Ureter (tissue), 1 donor: Measurements from ENCODE around the gene PNO1. TPM values are rescaled to one million over a fixed set of nuclear protein-coding genes. Genes with fewer than 3 reads are reported as not detected.
"Not testable (repeated sequence)": the region's sequence is repeated elsewhere in the genome, so short reads cannot be mapped to it uniquely, and the experiment has no call there.

Experiments
- DNase-seq: peaks from one replicate; pipeline ENCODE4 v3.0.0-alpha.2; 2020; ENCODE audit warnings: low spot score
- total RNA-seq: library from RNA; stranded (reverse); gene quantifications from one replicate; pipeline ENCODE4 v1.2.4, GENCODE V29; 2023
- donor health status: DM: yes; HTN: yes; CAD: no.

Gene PNO1
- total RNA-seq, 1 donor from 2014 or later, result 21.4 TPM

GRCh38 chr2:68157002-68157401 lies 686 bp upstream of the PNO1 start:
- DNase-seq, result no peak

- no peak for DNase-seq
These were observed 403 bp downstream of the PNO1 start for GRCh38 chr2:68158134-68158447.

- no peak for DNase-seq
These were observed 6.0 kb downstream of the PNO1 start for GRCh38 chr2:68163641-68164040.

DNA sequence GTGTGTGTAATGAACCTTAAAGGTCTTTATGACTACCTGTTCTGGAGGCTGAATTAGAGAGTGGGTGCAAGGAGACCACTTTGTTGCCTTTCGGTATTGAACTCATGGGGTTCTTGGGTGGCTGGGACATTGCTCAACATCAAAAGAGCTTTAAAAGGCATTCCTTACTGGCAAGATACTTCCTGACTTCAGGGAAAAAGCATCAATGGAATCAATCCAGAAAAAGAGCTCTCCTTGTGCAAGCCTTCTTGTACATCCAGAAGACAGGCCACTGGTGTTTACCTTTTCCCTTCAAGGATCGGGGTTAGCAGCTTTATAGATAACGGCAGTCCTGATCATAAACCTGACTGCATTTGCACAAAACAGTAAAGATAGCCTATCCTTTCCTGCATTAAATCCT lies 9.5 kb downstream of the PNO1 start:
- no peak for DNase-seq

GRCh38 chr2:68169308-68169707 lies 11.6 kb downstream of the PNO1 start:
- DNase-seq, result no peak

DNA sequence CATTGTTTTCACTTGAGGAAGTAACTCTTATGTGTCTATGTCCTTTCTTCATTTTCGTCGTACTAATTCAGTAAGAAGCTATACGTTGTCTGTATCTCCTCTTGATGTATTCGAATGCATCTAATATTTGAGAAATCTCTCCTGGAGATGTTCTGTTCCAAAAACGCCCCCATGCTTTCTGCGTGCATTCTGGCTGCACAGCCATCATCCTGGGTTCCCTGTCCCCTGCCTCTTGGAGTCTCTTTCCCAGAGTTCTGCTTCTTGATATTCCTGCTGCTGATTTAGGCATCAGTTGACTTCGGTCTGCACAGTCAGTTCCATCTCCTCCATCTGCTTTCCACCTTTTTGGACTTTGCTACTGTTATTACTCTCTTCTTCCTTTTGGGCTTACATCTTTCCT lies 13.5 kb downstream of the PNO1 start:
- no peak for DNase-seq

- DNase-seq, result no peak
These were observed 14.0 kb downstream of the PNO1 start for GRCh38 chr2:68171684-68172083.

DNA sequence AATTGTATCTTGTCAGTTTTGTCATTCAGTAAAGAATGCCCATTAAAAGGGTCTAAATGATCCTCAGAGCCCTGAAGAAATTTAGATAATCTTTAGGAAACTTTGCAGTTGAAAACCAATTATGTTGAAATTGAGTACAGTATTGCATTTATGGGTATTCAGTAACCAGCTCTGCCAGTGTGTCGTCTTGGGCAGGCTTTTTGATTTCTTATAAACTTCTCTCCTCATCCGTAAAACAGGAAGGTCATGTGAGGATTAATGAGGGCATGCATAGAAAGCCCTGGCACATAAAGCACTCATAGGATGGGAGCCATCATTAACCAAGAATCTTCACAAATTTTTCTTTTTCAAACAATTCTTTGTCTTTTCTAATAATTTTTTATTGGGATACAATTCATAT lies 14.8 kb downstream of the PNO1 start:
- DNase-seq, result no peak

DNA sequence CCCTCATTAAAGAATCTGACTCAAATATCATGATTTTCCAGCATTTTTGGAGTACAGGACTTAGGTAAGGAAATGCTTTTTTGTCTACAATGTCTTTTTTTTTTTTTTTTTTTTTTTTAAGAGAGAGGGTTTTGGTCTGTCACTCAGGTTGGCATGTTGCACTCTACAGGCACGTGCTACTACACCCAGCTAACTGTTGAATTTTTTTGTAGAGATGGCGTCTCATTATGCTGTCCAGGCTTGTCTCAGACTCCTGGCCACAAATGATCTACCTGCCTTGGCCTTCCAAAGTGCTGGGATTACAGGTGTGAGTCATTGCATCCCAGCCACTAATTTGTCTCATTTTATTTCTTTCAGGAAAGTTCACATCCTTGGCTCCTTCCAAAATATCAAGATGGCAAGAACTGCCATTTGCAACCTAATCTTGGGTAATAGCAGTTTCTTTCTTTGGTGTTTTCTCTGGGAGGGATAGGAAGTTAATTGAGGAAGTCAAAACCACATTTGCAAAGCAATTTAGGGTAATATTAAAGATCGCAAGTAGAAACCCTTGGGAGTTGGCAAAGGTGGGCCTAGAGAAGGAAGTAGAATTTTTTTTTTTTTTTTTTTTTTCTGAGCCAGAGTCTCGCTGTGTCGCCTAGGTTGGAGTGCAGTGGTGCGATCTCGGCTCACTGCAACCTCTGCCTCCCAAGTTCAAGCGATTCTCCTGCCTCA lies 15.5 kb downstream of the PNO1 start:
- DNase-seq, result no peak

DNA sequence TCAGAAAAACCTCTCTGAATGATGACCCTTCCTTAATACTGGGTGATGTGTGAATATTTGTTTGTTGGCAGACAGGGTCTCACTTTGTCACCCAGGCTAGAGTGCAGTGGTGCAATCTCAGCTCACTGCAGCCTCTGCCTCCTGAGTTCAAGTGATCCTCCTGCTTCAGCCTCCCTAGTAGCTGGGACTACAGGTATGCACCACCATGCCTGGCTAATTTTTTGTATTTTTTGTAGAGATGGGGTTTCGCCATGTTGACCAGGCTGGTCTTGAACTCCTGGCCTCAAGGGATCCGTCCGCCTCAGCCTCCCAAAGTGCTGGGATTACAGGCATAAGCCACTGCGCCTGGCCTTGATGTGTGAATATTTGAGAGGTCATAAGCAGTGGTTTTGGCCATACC lies 17.5 kb downstream of the PNO1 start:
- not testable (repeated sequence) for DNase-seq

- no peak for DNase-seq
These were observed 19.0 kb downstream of the PNO1 start for GRCh38 chr2:68176657-68177056.

DNA sequence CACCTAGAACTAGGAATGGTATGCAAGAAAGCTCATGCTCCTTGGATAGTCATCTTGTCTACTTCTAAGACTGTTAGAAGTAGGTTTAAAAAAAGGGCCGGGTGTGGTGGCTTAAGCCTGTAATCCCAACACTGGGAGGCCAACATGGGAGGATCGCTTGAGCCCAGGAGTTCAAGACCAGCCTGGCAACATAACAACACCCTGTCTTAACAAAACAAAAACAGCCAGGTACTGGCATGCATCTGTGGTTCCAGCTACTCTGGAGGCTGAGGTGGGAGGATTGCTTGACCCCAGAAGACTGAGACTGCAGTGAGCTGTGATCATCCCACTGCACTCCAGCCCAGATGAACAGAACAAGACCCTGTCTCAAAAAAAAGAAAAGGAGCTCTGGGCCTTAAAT lies 19.9 kb downstream of the PNO1 start:
- no peak for DNase-seq

DNA sequence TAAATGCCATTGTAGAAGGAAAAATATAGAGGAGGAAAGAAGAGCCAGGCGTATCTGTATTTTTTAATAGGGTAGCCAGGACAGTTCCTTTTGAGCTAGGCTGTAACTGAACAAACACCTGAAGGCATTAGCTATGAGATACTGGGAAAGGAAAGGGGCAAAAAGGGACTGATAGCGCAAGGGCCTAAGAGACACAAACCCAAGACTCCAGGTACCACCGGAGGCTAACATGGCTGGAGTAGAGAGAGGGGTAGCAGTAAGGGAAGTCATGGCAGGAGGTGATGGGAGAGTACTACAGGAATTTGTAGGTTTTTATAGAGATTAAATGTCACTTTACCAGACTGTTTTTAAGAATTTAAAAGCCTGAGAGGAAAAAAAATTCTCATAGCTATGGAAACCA lies 20.7 kb downstream of the PNO1 start:
- no peak for DNase-seq

DNA sequence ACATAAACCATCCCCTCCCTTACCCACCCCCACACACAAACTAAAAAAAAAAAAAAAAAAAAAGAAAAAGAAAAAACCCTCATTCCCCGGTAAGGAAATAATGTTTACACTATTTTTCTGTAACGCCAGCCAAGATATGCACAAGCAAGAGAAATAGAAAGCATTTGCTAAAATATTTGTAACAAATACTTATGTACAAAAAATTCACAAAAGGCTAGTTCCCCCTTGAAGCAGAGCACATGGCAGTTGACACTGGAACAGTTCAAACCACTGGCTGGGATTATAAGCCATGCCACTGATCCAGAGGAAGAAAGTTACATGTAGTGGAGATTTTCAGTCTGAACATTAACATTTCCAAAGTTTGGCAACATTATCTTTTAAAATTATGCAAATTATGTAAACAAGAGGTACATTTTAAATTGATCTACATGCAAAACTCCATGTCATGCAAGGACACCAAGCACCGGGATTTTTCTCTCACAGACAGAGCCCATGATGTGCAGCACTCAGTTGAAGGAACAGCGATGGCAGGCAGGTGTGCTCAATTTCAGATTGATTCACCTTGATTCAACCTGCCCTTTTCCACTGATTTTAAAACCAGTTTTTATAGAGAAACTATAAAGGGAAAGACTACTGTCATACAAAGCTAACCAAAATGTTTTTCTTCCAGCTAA lies 21.4 kb downstream of the PNO1 start:
- no peak for DNase-seq

- DNase-seq, result no peak
These were observed 25.2 kb downstream of the PNO1 start for GRCh38 chr2:68182902-68183301.

DNA sequence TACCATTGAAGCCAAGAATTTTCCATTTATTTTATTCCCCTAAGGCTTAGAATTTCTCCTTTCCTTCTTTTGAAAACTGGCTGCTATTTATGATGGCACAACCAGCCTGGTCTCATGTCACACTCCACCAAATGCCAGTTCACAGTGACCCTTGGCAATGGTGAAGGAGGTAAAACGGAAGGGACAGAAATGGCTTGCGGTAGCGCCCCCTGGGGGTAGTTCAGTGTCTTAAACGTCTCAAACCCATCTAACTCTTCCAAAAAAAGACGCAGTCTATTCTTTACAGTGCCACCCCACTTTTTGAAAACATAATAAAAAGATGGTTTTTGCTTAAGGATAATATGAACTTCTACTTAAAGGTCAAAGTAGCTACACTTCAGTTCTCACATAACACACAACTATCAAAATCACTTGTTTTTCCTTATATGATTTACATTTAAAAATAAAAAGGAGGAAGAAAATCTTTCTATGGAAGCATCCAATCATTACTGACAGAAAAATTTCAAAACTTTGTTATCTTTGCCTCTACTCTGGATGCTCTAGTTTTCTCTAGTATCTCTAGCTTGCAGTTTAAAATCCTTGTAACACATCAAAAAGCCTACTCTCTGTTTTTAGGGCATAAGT lies 28.0 kb downstream of the PNO1 start:
- no peak for DNase-seq

- DNase-seq, result no peak
These were observed 29.6 kb downstream of the PNO1 start for GRCh38 chr2:68187329-68187728.

DNA sequence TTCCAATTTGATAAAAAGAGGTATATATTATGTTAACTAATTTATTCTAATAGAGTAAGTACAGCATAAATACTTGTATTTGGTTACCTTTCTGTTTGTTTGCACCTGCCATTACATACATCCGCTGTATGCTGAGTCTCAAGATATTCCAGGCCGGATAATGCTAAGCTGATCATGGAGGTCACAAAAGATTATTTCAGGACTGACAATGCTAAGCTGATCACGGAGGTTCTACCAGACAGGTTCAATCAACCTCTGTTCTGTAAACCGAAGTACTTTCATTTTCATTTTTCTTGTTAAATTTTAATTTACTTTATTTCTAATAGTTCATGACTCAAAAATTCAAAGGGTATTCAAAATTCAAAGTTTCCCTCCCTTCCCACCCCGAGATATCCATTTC lies 31.1 kb downstream of the PNO1 start:
- no peak for DNase-seq

DNA sequence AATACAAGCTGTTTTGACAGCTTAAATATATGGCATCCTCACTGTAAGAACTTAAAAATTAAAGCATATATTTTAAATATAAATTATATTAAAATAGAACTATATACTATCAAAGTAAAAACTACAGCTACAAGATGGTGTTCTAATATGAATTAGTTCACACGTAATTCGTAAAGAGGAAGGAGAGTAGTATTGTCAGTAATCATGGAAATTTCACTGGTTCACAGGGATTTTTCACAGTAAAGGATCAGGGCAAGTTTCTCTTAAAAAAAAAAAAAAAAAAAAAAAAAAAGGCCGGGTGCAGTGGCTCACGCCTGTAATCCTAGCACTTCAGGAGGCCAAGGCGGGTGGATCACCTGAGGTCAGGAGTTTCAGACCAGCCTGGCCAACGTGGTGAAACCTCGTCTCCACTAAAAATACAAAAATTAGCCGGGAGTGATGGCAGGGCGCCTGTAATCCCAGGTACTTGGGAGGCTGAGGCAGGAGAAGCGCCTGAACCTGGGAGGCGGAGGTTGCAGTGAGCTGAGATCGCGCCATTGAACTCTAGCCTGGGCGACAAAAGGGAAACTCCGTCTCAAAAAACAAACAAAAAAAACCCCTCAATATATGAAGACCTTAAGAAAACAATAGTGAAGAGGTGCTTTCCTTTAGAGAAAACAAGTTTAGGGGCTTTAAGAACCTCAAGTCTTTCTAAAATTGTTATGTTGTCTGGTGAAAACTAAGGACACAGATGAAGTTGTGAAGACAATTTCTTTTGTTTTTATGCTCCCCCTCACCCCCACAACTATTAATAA lies 32.5 kb downstream of the PNO1 start:
- DNase-seq, result no peak

DNA sequence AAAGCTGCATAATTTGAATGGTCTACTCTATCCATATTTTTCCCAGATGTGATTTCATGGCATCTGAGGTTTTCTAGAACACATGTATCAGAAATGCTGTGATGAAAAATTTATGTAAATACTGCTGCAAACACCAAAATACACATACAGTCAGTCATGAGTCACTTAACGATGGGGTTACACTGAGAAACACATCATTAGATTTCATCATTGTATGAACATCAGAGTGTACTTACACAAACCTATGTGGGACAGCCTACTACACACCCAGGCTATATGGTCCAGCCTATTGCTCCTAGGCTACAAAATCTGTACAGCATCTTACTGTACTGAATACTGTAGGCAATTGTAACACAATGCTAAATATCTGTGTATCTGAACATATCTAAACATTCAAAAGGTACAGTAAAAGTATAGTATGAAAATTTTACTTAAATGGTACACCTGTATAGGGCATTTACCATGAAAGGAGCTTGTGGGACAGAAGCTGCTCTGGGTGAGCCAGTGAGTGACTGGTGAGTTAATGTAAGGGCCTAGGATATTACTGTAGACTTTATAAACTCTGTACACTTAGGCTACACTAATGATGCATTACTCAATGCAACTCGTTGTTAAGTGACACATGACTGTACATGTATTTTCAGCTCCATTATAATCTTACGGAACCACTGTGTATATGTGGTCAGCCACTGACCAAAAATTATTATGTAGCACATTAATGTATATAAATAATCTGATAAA lies 33.5 kb downstream of the PNO1 start:
- no peak for DNase-seq

GRCh38 chr2:68193144-68193543 lies 35.5 kb downstream of the PNO1 start:
- DNase-seq, result no peak

DNA sequence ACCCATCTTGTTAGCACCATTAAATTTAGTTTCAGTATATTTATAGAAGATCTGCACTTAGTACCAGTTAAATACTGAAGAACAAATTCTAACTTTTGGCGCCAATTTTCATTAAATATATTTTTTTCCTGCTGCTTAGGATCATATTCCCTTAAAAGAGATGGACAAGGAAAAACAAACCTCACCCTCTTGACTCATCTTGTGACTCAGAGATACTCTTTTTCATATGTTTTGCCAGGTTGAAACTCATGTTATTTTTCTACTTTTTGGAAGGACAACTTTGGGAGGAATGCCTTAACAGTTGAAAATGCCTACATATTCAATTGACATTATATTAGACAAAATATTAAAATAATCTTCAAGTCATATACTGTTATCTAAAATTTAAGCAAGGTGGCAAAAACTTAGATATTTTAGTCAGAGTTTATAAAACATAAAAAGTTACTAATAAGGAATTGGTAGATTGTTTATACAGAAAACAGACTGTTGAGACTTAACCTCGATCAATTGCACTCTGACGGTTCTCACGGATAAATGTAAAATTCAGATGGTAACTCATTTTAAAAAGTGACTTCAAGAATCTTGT lies 36.2 kb downstream of the PNO1 start:
- DNase-seq, result no peak
